GM20431 (cell line): ENCODE results near the gene AHR.

ENCODE experiments used
- in situ Hi-C: fragments of 300-500 bp; cut with MseI, MboI; formaldehyde crosslinking; loops from one replicate; pipeline ENCODE4 v1.15.0; 2020; ENCODE audit warnings: low sequenced_read_pairs; ENCODE audit not compliant: unreplicated experiment

Gene AHR

DNA sequence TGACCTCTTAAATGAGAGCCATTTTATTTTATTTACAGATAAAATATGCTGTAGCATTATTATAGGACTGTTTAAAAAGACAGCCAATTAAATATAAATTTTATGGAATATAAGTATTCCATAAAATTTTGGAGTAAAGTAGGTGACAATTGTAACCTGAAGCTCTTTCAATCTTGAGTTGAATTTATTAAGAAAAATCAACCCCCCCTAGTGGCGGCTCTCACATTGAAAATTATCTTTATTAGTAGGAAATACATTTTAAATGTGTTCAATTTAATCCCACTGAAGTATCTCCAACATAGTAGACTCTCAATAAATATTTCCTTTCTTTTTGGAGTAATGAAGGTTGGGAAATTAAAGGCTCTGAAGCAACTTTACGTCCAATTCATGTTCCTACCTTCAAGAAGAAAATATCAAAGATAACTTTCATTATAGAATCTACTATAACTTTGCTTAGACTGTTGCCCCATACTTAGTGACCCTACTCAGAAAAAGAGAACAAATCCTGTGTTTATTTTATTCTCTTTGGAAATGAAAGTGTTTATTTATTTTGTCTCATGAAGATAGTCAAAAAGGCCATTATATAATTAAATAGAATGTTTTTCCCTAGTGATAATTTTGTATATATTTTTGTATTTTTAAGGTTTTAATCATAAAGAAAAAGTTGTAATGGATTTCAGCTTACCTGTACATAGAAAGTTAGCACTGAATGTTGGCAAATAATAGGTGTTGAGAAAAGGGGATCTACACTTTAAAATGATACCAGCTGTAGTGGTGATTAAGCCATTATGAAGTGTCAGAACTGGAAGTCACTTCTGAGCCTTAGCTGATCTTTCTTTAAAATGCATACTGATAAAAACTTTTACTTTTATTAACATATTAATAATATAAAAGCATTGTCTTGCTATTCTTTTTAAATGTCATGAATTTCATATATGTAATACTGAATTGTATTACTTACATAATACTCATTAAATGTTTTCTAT is 3.3 kb downstream of the AHR start:
- in situ Hi-C loops, result loop anchor here (25.0 kb wide), 1 partner anchor 236 kb away; no protein-coding TSS in a partner anchor

DNA sequence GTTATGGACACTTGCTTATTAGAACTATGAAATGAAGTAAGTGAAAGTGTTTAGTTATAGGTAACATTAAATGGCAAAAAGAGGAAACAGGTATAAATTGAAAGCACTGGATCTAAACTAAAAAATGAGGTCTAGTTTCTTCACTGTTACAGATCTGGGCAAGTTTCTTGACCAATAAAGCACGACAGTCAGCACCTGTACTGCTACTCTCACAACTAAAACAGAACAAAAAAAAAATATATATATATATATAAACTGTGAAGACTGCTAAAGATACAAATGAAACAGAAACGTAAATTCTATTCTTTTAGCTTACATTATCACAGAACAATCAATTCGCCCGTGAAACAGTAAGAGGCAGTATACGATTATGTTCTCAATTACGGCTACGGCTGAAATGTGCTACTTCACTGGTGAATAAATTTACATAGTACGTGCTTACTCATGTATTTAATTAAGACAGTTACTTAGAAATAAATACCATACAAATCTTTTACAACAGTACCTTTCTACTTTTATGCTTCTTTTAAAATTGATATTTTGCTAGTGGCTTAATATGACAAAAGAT is 4.2 kb downstream of the AHR start:
- in situ Hi-C loops, result loop anchor here (25.0 kb wide), 1 partner anchor 235 kb away; no protein-coding TSS in a partner anchor

DNA sequence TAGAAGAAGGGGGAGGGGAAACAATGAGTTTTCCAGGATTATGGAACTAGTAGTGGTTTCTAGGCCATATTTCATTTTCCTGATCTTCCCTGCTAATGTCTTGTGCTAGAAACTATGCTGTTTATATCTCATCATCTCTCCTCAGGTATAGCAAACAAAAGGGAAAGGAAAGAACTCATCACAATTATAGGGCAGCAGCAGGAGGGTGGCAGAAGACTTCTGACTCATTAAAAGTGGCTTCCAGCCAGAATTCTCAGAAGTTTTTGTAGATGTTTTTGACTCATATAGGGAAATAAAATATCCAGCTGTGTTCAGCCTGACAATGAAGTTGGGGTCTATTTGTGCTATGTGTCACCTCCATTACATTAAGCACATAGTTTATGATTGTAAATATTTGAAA is 6.5 kb downstream of the AHR start:
- in situ Hi-C loops, result loop anchor here (25.0 kb wide), 1 partner anchor 232 kb away; no protein-coding TSS in a partner anchor

DNA sequence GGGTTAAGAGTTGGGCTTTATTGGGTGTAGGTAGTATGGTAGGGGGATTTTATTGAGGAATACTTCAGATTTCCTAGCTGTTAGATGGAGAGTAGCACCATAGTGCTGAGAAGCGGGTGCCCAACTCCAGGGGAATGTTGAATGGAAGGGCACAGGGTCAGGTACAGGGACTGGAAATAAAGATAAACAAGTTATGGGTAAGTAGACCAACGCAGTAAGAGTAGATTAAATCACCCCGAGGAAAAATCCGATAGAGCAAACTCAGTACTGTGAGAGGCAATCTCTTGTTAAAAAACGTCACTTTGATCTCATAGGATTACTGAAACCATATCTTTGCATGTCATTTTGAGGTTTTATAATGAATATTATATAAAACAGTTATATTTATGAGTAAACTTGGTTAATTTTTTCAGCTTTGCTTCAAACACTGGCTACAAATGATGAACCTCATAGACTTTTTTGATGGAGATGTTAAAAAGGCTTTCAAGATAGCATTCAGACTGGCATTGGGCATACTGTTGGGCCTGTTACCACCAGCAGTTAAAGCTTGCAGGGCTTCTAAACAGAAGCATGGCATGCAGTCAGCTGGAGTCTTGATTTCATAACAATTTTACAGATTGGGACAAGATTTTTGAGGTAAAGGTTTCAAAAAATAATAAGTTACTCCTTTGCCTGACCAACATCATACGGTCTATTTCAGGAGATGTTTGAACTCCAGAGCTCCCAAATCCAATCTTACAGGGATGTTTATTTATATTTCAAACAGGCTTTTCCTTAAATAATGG is 7.1 kb downstream of the AHR start:
- in situ Hi-C loops, result loop anchor here (25.0 kb wide), 1 partner anchor 232 kb away; no protein-coding TSS in a partner anchor

DNA sequence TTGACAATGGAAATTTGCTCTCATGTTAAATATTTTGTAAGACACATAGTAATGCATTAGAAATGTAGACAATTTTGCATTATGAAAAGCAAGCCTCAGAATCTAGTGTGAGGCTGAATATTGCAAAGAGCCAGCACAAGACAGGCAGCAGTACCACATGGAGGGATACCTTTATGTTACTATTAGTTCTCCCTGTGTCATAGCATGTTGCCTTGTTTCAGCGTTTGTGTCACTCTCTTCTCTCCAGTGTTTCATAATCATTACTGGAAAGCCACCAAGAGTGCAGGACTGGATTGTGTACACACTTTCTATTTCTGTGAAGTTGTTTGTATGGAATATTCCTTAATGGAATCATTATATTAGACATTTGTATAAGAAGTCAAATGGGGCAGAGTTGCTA is 8.5 kb downstream of the AHR start:
- in situ Hi-C loops, result loop anchor here (25.0 kb wide), 1 partner anchor 230 kb away; no protein-coding TSS in a partner anchor

DNA sequence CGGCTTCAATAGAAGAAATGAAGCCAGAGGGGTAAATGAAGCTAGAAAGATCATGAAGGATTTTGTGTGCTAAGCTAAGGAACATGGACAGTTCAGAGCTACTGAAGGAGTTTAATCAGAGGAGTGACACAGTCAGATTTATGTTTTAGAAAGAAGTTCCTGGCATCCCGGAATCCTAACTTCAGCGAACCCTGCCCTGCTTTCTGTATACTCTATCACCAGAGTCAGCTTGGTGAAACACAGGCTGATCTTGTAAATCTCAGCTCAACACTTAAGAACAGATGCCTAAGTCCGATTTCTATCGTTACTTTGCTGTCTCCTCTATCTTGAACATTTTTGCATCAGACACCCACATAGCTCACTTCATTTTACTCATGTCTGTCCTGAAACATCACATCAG is 9.1 kb downstream of the AHR start:
- in situ Hi-C loops, result loop anchor here (25.0 kb wide), 1 partner anchor 230 kb away; no protein-coding TSS in a partner anchor

DNA sequence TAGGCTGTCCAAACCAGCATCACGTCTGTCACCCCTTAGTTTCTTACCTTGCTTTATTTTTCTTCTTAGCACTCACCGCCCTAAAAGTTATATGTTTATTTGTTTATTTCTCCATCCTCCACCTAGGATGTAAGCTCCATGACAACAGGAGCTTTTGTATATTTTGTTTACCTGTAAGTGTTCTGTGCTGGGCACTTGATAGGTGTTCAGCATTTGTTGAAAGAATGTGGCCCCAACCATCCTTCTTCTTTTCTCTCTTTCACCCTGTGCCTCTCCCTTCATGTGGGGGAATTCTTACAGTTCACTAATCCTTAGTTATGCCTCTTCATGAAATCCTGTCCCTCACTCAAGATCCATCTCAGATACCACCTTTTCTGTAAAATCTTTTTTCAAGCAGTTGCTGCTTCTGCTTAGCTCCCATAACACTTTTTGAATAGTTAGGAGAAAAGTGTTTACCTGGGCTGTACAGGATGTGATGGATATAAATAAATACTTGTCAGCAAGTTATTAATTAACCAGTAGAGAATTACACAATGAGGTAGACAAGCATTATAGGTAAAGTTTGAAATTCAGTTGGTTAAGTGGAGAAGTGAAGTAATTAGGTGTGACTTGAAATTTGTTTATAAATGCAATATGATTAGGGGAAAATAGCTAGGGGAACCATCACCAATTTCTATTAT is 9.7 kb downstream of the AHR start:
- in situ Hi-C loops, result loop anchor here (25.0 kb wide), 1 partner anchor 229 kb away; no protein-coding TSS in a partner anchor

DNA sequence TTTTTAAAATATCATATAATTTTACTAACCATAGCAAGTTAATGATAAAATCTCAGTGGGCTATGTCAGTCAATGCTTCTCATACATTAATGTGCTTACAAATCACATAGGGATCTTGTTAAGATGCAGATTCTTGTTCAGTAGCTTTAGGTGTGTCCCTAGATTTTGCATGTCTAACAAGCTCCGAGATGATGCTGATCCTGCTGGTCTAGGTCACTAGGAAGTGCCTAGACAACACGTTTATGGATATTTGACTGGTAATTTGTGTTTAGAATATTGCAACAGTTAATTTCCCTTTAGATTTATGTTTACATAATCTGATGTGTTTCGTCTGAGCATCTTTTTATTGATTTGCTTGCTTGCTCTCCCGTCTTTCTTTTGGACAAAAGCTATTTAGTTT is 12.7 kb downstream of the AHR start:
- in situ Hi-C loops, result loop anchor here (25.0 kb wide), 1 partner anchor 226 kb away; no protein-coding TSS in a partner anchor

DNA sequence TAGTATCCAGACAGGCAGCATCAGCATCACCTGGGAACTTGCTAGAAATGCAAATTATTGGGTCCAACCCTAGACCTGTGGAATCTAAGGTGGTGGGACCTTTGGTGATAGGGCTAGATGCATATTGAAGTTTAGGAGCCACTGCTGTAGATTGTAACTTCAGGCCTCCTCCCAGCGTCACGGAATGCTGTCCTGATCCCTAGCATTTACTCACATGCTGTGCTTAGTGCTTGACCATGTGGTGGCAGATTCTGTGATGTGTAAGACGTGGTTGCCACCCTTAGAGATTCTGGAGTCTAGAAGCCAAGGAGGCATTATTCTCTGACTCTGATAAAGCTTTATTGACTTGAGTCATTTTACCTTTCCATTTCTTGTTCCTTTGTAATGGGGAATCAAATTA is 13.5 kb downstream of the AHR start:
- in situ Hi-C loops, result loop anchor here (25.0 kb wide), 1 partner anchor 225 kb away; no protein-coding TSS in a partner anchor

DNA sequence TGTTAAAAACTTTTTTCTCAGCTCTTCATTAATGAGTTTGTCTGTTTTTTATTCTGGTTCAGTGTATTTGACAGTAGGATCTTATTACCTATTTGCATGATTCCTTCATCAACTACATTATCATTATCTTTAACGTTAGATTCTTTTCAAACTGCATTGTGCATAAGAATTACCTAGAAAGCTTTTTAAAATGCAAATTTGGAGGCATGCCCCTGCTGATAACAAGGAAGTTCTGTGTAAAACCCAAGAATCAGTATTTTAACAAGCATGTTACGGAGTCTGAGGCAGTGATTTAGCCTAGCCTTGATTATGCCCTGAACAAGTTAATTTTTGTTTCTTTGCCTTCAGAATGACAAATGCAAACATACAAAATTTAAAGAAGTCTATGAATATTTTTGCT is 14.2 kb downstream of the AHR start:
- in situ Hi-C loops, result loop anchor here (25.0 kb wide), 1 partner anchor 225 kb away; no protein-coding TSS in a partner anchor

DNA sequence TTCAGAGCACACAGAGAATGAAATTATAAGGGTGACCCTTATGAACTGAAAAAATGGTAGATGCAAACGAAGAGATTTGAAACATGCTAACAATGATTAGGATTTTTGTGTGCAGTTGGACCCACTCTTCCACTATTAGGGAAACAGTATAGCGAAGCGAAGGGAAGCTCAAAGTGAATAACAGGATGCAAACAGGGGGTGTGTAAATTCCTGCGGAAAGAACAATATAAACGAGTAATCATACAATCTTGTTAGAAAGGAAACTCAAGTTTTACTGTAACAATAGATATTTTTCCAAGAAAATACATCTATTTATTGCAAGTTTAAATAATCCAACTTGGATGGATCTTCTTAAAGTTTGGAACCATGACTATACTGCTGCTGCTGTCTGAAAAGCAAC is 14.7 kb downstream of the AHR start:
- in situ Hi-C loops, result loop anchor here (25.0 kb wide), 1 partner anchor 224 kb away; no protein-coding TSS in a partner anchor

DNA sequence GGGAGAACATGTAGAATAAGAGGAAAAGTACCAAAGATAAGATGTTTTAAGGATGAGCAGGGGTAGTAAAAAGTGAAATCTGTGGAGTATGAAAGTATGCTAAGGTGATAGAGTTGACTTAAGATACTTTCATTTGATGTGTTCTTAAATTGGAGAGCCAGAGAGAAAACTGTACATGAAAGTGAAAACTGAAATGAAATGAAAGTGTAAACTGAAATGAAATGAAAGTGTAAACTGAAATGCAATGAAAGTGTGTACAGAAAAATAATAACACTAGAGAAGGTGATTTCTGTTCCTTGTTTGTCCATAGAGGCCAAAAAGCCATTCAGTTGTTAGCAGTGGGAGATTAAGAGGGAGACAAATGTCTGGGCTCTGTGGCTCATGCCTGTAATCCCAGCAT is 17.5 kb downstream of the AHR start:
- in situ Hi-C loops, result loop anchor here (25.0 kb wide), 1 partner anchor 221 kb away; no protein-coding TSS in a partner anchor

DNA sequence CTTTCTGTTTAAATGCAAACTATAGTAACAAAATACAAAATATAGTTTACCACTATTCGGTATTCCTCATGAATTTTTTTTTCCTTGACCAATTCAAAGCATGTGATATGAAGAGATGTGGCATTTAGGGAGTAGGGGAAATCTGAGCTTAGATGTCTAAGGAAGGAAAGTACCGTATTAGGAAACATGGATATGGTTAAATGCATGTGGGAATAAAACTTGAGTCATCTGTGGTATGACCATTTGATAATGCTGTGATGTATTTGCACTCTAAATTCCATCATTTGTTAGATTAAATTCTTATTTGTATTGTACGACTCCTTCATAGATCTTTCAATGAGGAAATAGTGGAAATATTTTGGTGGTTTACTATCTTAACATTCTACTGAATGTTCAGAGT is 19.7 kb downstream of the AHR start:
- in situ Hi-C loops, result loop anchor here (25.0 kb wide), 1 partner anchor 219 kb away; no protein-coding TSS in a partner anchor

DNA sequence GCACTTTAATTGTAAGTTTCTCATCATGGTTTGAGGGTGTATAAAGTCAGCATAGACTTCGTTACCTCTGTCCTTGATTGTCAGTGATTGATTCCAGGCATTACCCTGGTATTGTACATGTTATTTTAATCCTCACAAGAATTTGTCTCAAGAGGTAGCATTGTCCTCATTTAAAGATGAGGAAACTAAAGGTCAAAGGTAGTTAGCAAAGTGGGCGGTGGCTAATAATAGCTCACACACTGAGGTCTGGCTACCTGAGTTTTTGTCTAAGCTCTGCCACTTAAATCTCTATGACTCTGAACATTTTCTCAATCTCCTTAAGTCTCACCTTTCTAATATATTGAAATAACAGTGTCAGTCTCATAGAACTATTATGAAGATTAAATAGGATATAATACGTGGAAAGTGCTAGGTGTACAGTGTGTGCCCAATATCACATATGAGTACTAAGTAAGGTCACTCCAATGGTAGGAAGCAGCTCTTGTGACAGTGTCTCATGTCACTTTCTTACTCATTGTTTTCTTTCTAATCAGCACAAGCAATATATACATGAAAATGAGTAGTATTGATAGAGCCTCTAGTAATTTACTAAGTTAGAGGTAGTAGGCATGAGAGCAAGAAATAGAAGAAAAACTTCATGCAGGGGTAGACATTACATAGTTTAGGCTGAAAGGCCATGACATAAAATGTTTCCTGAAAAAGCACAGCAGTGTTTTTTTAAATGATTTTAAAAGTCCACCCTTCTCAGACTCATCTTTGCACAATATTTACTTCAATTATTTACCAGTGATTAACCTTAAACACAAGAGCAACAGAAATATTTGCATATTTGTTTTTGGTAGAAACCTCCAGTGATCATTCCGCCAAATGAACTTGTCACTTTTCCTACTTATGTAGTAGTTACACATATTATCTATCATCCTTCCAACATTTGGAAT is 21.0 kb downstream of the AHR start:
- in situ Hi-C loops, result loop anchor here (25.0 kb wide), 1 partner anchor 218 kb away; no protein-coding TSS in a partner anchor

DNA sequence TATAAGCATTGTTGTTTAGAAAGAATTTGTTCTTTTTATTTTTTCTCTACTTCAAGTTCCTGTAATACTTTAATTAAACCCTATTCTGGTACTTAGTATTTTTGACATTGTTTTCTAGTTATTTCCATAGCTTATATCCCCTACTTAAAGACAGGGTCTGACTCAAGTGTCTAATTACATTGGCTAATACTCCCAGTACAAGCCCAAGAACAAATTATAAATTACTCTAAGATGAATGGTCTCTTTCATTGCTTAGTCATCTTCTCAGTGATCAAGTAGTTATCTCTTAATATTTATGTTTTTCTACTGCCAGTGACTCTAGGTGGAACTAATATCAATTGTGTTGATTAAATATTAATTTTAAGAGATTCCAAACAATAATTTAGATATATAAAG is 21.6 kb downstream of the AHR start:
- in situ Hi-C loops, result loop anchor here (25.0 kb wide), 1 partner anchor 217 kb away; no protein-coding TSS in a partner anchor

DNA sequence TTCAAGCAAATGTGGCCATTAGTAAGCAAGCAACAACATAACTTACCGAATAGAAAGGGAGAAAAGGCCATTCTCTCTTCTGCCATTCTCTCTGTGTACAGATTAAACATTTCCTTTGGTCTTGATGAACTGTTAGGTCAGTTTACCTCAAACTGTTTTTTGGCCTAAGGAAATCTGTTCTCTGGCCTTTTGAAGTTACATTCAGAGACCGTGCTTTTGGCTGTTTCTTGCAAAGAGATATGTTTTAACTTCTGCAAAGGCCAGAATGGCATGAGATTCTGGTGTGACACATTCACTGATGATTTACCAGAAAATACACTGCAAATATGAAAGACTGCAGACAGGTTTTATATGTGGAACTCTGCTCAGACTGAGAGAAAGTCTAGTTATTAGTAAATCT is 22.2 kb downstream of the AHR start:
- in situ Hi-C loops, result loop anchor here (25.0 kb wide), 1 partner anchor 217 kb away; no protein-coding TSS in a partner anchor

DNA sequence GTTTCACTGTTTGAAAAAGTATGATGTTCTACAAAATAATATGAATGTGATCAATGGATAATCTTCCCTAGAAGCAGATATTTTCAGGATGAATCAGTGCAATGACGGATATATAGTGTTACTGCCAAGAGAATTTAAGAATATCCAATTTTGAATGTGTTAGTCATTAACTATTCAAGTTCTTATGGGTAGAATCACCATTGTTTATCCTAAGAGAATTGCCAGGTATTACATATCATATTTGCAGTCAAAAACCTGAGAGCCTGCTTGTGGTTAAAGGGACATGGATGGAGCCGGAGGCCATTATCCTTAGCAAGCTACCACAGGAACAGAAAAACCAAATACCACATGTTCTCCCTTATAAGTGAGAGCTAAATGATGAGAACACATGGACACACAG is 26.9 kb downstream of the AHR start:
- in situ Hi-C loops, result no loop called here

DNA sequence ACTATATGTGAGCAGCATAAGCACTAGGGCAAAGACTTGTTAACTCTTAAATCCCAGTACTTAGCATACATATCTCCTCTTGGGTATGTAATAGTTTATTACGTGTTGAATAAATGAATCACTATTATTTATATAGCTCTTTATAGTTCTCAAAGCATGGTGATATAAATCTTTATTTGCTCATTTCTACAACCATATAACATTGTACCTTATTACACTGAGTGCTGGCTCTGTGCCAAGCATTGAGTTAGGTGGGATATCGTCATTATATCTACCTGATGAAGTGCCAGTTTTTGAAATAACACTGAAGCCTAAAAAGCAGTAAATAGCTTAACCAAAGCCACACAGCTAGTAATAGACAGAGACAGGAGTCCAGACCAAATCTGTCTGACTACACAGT is 27.9 kb downstream of the AHR start:
- in situ Hi-C loops, result no loop called here
